ENCODE results near the gene BAD.

BAD gene

DNA sequence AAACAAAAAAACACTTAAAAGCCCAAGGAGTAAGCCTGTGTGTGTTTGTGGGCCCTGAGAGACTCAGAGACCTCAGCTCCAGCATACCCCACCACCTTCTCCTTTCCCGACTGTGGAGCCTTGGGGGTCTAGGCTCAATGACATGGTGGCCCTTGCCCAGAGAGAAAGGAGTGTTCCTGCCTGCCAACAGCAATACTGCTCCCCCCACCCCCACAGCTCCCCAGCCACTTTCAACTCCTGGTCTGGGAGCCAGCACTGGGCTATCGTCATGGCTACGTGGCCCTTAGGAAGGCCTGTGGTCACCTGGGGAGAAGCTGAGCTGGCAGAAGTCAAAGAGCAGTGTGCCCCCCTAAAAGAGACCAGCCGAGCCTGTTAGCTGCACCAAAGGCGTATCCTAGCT, 40.4 kb downstream of the BAD start:
- no peak for DNase-seq (ENCODE audit: low read depth, low spot score)

GRCh38 chr11:64243236-64243854, 41.1 kb downstream of the BAD start:
- DNase-seq (ENCODE audit: low read depth, low spot score): no peak

GRCh38 chr11:64241491-64242374, 42.7 kb downstream of the BAD start:
- no peak for DNase-seq (ENCODE audit: low read depth, low spot score)

DNA sequence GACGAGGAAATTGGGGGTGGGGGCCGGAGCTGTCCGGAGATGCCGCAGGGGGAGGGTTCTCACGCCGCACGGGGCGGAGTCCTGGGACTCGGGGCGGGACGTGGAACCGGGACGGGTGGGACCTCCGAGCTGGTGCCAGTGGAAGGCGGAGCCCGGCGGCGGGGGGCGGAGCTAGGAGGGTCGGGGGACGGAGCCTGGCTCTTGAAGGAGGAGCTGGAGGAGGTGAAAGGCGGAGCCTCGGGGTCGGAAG, 43.3 kb downstream of the BAD start:
- no peak for DNase-seq (ENCODE audit: low read depth, low spot score)

GRCh38 chr11:64240435-64241240, 43.8 kb downstream of the BAD start, which contains the start of gene FKBP2:
Gene FKBP2, plus strand, starts transcription at chr11:64241095. Its CDS starts 1,293 bp downstream, at chr11:64242388.
- DNase-seq (ENCODE audit: low read depth, low spot score): no peak

GRCh38 chr11:64239662-64240434, 44.6 kb downstream of the BAD start:
- DNase-seq (ENCODE audit: low read depth, low spot score): no peak

GRCh38 chr11:64238999-64239398, 45.5 kb downstream of the BAD start:
- no peak for DNase-seq (ENCODE audit: low read depth, low spot score)

DNA sequence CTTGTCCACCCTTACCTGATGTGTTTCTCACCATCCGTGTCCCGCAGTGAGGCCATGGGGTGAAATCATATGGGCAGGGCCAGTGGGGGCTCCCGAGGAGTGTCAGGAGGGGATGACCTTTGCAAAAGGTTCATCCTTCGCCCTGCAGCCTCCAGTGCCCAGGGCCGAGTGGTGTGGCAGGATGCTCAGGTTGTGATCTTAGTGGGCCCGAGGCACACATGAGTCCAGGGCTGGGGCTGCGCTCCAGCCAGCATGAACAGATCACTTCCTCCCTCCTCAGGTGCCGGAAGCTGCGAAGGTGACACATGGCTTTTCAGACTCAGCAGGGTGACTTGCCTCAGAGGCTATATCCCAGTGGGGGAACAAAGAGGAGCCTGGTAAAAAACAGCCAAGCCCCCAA, 46.4 kb downstream of the BAD start:
- no peak for DNase-seq (ENCODE audit: low read depth, low spot score)

DNA sequence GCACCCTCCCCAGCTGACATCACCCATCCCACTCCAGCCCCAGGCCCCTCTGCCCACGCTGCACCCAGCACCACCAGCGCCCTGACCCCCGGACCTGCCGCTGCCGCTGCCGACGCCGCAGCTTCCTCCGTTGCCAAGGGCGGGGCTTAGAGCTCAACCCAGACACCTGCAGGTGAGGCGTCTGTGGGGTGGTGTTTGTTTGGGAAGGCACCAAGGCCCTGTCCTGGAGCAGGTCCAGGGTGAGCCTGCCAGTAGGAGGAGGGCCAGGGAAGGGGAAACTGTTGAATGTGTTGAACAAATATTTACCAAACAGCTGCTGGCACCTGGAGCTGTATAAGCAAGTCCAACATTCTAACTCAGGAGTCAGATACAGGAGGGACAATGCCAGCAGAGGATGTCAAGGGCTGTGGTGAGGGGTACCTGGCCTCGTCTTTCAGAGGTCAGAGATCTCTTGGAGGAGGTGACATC, 46.9 kb downstream of the BAD start:
- no peak for DNase-seq (ENCODE audit: low read depth, low spot score)

DNA sequence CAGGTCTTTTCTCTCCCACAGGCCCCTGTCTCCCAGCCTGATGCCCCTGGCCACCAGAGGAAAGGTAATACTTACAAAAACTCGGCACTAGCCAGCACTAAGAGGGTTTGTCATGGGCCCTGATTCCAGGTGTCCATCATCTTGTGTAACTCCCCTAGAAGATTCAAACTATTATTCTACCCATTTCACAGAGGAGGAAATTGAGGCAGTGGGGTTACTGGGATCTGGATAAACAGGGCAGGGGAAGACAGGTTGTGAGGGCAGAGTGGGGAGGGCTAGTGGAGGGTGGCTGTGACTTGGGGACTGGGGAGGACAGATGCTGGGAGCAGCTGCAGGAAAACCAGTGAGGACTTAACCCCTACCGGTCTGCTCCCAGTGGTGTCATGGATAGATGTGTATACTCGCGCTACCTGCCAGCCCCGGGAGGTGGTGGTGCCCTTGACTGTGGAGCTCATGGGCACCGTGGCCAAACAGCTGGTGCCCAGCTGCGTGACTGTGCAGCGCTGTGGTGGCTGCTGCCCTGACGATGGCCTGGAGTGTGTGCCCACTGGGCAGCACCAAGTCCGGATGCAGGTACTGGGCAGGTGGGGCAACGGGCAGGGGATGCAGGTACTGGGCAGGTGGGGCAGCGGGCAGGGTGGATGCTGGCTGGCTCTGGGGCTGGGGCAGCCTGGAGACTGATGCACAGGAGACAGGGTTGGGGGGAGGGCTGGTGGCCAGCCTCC, 48.9 kb downstream of the BAD start:
- DNase-seq (ENCODE audit: low read depth, low spot score): no peak

DNA sequence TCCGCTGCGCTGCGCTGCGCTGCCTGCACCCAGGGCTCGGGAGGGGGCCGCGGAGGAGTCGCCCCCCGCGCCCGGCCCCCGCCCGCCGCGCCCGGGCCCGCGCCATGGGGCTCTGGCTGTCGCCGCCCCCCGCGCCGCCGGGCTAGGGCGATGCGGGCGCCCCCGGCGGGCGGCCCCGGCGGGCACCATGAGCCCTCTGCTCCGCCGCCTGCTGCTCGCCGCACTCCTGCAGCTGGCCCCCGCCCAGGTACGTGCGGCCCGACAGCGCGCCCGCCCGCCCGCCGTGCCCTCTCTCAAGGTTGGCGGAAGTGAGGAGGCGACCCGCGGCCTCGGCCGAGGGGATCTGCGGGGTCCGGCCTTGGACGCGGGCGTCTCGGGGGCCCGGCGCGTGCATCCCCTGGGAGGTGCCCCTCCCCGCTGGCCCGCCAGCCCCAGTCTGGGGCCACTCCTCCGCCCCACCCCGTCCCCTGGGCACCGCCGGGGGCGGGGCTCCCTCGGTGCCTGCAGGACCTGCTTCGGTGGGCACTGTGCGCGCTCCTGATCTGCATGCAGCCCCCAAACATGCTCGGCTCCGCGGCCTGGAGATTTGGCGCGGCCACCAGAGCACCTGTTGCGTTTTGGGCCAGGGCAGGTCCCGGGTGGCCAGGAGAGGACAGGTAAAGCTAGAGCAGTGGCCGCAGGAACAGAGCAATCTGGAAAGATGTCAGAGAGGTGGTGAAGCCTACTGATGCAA, 49.7 kb downstream of the BAD start:
- DNase-seq (ENCODE audit: low read depth, low spot score): no peak

DNA sequence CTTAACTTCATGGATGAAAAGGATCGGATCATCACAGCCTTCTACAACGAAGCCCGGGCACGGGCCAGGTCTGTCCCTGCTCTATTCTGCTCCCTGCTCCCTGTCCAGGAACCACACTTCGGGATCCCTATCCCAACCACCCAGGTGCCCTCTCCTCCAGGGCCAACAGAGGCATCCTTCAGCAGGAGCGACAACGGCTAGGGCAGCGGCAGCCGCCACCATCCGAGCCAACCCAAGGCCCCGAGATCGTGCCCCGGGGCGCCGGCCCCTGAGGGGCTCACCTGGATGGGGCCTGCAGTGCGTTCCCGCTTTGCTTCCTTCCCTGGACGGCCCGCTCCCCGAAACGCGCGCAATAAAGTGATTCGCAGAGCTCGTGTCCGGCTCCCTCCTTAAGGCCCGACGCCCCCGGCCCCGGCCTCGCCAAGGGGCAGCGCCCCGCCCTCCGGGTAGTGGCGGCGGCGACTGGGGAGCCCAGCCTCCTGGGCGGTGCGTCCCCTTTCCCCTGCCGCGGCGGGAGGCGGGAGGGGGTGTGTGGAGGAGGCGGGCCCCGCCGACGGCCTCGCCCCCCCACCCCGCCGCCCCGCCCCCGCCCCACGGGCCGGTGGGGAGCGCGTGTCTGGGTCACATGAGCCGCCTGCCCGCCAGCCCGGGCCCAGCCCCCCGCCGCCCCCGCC, 50.4 kb downstream of the BAD start, which contains the start of gene VEGFB:
VEGFB (plus strand) TSS at position 672 of the 674 bp plus-strand sequence. CDS start 250 bp downstream, outside the sequence.
- no peak for DNase-seq (ENCODE audit: low read depth, low spot score)

DNA sequence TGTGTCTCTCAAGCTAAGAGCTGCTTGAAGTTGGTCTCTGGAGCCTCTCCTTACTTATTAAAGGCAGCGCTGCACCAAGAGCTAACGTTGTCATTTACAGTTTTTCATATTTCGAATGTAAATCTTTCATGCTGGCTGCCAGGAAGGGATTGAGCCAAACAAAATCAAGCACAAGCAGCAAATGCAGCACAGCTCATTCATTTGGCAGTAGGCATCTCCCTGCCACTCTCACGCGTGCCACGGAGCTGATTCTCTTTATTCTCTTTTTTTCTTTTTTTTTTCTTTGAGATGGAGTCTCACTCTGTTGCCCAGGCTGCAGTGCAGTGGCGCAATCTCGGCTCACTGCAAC, 51.5 kb downstream of the BAD start:
- no peak for DNase-seq (ENCODE audit: low read depth, low spot score)

DNA sequence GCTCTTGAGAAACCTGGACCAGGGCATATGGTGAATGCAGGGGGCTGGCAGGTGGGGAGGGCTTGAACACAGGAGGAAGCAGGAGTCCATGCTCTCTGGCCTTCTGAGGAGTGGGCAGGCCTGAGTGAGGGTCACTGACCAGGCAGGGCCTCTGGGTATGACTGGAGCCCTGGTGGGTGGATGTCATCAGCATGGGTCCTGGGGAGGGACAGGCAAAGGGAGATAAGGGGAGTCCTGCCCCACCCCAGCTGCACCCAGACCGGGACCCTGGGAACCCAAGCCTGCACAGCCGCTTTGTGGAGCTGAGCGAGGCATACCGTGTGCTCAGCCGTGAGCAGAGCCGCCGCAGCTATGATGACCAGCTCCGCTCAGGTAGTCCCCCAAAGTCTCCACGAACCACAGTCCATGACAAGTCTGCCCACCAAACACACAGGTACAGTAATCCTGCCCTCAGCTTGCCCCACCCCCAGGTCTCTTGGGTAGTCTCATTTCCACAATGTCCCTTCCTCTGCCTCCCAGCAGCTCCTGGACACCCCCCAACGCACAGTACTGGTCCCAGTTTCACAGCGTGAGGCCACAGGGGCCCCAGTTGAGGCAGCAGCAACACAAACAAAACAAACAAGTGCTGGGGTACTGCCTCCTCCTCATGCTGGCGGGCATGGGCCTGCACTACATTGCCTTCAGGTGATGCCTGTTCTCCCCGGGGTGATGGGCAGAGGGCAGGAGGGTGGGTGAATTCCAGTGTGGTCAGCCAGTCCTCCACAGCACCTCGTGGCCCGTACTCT, 52.1 kb downstream of the BAD start:
- DNase-seq (ENCODE audit: low read depth, low spot score): no peak

GRCh38 chr11:64231546-64231945, 52.9 kb downstream of the BAD start:
- DNase-seq (ENCODE audit: low read depth, low spot score): no peak

DNA sequence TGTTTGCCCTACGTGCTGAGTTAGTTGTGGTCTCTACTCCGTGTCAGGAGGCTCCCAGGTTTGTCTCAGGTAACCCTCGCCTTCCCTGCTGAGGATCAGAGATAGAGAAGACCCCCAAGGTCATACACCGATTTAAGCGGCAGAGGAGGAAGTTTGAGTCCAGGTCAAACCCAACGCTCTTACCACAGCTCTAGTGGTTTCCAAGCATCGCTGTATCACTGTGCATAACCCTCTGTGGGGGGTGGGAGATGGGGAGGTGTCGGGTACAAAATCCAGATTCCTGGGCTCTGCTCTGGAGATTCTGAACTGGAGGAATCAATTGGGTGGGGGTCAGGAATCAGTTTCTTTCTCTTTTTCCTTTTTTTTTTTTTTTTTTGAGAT, 53.5 kb downstream of the BAD start:
- no peak for DNase-seq (ENCODE audit: low read depth, low spot score)

DNA sequence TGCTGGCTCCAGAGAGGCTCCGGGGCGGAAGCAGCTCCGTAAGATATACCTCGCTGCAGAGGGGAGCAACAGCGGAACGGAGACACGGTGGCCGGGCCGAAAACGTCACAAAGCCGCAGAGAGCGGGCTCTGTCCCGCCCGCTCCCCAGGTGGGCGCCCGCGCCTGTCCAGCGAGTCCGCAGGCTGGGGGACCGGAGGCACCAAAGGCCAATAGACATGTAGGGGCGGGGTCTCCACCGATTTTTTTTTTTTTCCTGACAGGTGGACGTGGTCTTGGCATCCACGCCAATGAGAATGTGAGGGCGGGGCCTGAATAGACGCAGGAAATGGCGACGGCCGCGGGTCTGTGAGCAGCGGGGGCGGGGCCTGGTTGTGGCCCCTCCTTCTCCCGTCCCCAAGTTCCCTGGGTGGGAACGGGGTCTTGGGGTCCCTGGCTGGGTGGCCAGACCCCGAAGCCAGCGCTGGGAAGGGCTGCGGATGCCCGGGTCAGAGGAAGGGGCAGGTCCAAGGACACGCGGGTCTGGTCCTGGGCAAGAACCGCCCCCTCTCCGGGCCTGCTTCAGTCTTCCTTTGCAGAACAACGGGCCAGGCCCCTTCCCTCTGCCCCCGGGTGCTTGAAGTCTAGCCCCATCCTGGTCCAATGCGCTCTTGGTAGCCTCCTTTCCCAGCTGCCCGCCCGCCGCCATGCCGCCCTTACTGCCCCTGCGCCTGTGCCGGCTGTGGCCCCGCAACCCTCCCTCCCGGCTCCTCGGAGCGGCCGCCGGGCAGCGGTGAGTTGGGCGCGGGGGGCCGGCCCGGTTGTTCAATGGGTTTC, 54.1 kb downstream of the BAD start, which contains the start of gene DNAJC4:
DNAJC4 (plus strand) TSS at position 378 of the 814 bp plus-strand sequence; CDS start at position 685, 307 bp downstream.
- no peak for DNase-seq (ENCODE audit: low read depth, low spot score)

- DNase-seq (ENCODE audit: low read depth, low spot score): no peak
These were observed 54.7 kb downstream of the BAD start for GRCh38 chr11:64229744-64230170.
